GM12878 (cell line): ENCODE data around the gene FDXACB1. TPM values are rescaled to one million over a fixed set of nuclear protein-coding genes. Genes with fewer than 3 reads are reported as not detected.

Source experiments
- ATAC-seq: fragments of 200-7000 bp; cut with Tn5 transposase; 3 replicates; pipeline ENCODE4 v1.9.1; 2020; ENCODE audit warnings: mild to moderate bottlenecking, moderate library complexity
- BruUV-seq: library from RNA; stranded (reverse); fragments of 400-500 nt; replicated peaks from 2 replicates; lab custom pipeline; 2021; lab: Mats Ljungman, UMichigan
- CTCF ChIA-PET: fragments of 300-600 bp; sonication (Branson Sonifier 250); formaldehyde crosslinking; extraction: SDS; loops from one replicate; lab custom pipeline; 2021; ENCODE audit warnings: inconsistent platforms; lab: Yijun Ruan, JAX
- POLR2A ChIA-PET: fragments of 350-600 bp; formaldehyde crosslinking; extraction: SDS; loops from one replicate; lab custom pipeline; 2021; ENCODE audit warnings: inconsistent platforms; lab: Charles Lee
- RAD21 ChIA-PET: fragments of 300-600 bp; sonication (Branson Sonifier 250); formaldehyde crosslinking; loops from one replicate; lab custom pipeline; 2023; ENCODE audit warnings: antibody characterized with exemption; ENCODE audit not compliant: unreplicated experiment; lab: Charles Lee
- SMC1A ChIA-PET: fragments of 300-600 bp; sonication (Branson Sonifier 250); formaldehyde crosslinking; loops from one replicate; lab custom pipeline; 2023; ENCODE audit not compliant: unreplicated experiment, uncharacterized antibody; lab: Charles Lee
- DNase-seq: peaks from one replicate; pipeline ENCODE4 v3.0.0-alpha.2; 2011; ENCODE audit warnings: low read depth, low spot score
- FAIRE-seq: peaks from 3 replicates; lab custom pipeline; 2011; peaks lifted over from hg19 to GRCh38; lab: Jason Lieb, UNC
- H2AFZ ChIP-seq: 2 replicates; pipeline ENCODE4 v1.6.0; 2011; ENCODE audit warnings: low read depth, low read length, control low read depth; ENCODE audit not compliant: control insufficient read depth
- H3K27ac ChIP-seq: 2 replicates; pipeline ENCODE4 v1.5.1; 2011; ENCODE audit warnings: control low read depth; ENCODE audit not compliant: control insufficient read depth, insufficient read depth
- H3K27me3 ChIP-seq, 2 experiments: replicated peaks in 1 of 2; 2 replicates each; pipeline versions ENCODE4 v1.6.0 to v1.6.1; 2011; ENCODE audit warnings: low read length in 1 of 2; ENCODE audit not compliant: control insufficient read depth in 2 of 2, insufficient read depth in 2 of 2
- H3K36me3 ChIP-seq, 2 experiments: 2 replicates each; pipeline ENCODE4 v1.5.1; 2011; ENCODE audit warnings: low read length in 1 of 2; ENCODE audit not compliant: control insufficient read depth in 2 of 2, insufficient read depth in 2 of 2
- H3K4me1 ChIP-seq: 2 replicates; pipeline ENCODE4 v1.6.1; 2011; ENCODE audit warnings: mild to moderate bottlenecking, low read length, moderate library complexity, mixed read lengths; ENCODE audit not compliant: control insufficient read depth, insufficient read depth
- H3K4me2 ChIP-seq: 2 replicates; pipeline ENCODE4 v1.6.0; 2011; ENCODE audit warnings: control low read depth; ENCODE audit not compliant: control insufficient read depth, insufficient read depth
- H3K4me3 ChIP-seq: fragments of 200-600 bp; sonication (generic); 2 replicates; pipeline ENCODE4 v1.5.1; 2016
- H3K79me2 ChIP-seq: 2 replicates; pipeline ENCODE4 v1.6.0; 2011; ENCODE audit warnings: low read length; ENCODE audit not compliant: control insufficient read depth, insufficient read depth
- H3K9ac ChIP-seq: 2 replicates; pipeline ENCODE4 v1.8.0; 2011; ENCODE audit warnings: low read length, control low read depth, mixed read lengths; ENCODE audit not compliant: control insufficient read depth, insufficient read depth
- H3K9me3 ChIP-seq: replicated peaks from 3 replicates; pipeline ENCODE4 v1.5.1; 2011; ENCODE audit warnings: mild to moderate bottlenecking, low read length; ENCODE audit not compliant: control insufficient read depth, insufficient read depth
- H4K20me1 ChIP-seq: 2 replicates; pipeline ENCODE4 v1.6.0; 2011; ENCODE audit not compliant: control insufficient read depth, insufficient read depth
- BCLAF1 ChIP-seq: fragments of 450-650 bp; IDR thresholded peaks from 2 replicates; pipeline ENCODE4 v1.6.1; 2017; ENCODE audit warnings: antibody characterized with exemption, mild to moderate bottlenecking, moderate library complexity
- CREM ChIP-seq: IDR thresholded peaks from 2 replicates; pipeline ENCODE4 v1.6.1; 2014; ENCODE audit warnings: antibody characterized with exemption, low read depth
- EGR1 ChIP-seq, 2 experiments: IDR thresholded peaks; 1 replicate in 1 of 2; 2 replicates in 1 of 2; pipeline ENCODE4 v1.6.1; 2011 to 2012; ENCODE audit warnings: low read depth in 2 of 2, low read length in 2 of 2, borderline replicate concordance in 1 of 2, mild to moderate bottlenecking in 1 of 2, moderate library complexity in 1 of 2
- MXI1 ChIP-seq: fragments of 150-350 bp; IDR thresholded peaks from 2 replicates; pipeline ENCODE4 v1.6.1; 2011; ENCODE audit warnings: low read depth, mild to moderate bottlenecking, inconsistent platforms, low read length, improper control_type of control experiment
- NFYB ChIP-seq: IDR thresholded peaks from 2 replicates; pipeline ENCODE4 v1.6.1; 2011; ENCODE audit warnings: low read depth, mild to moderate bottlenecking, low read length, improper control_type of control experiment, moderate library complexity; ENCODE audit not compliant: insufficient read depth
- POLR2A ChIP-seq: IDR thresholded peaks from 2 replicates; pipeline ENCODE4 v1.6.1; 2011; ENCODE audit warnings: low read depth, mild to moderate bottlenecking, low read length
- RFX5 ChIP-seq: IDR thresholded peaks from 2 replicates; pipeline ENCODE4 v1.6.1; 2011; ENCODE audit warnings: low read depth, low read length, improper control_type of control experiment
- SIX5 ChIP-seq: IDR thresholded peaks from 2 replicates; pipeline ENCODE4 v1.6.1; 2011; ENCODE audit warnings: mild to moderate bottlenecking, low read depth, low read length, moderate library complexity; ENCODE audit not compliant: severe bottlenecking
- SP1 ChIP-seq: IDR thresholded peaks from one replicate; pipeline ENCODE4 v1.6.1; 2011; ENCODE audit warnings: low read depth, low read length
- SRF ChIP-seq, 2 experiments: IDR thresholded peaks; 2 replicates each; pipeline ENCODE4 v1.6.1; 2011; ENCODE audit warnings: low read depth in 2 of 2, low read length in 2 of 2, mild to moderate bottlenecking in 1 of 2, moderate library complexity in 1 of 2
- TBL1XR1 ChIP-seq: IDR thresholded peaks from 2 replicates; pipeline ENCODE4 v1.6.1; 2012; ENCODE audit warnings: low read depth, low read length, improper control_type of control experiment
- TCF3 ChIP-seq: IDR thresholded peaks from 2 replicates; pipeline ENCODE4 v1.6.1; 2012; ENCODE audit warnings: low read depth, mild to moderate bottlenecking, low read length, borderline replicate concordance; ENCODE audit not compliant: insufficient read depth
- ZNF274 ChIP-seq: IDR thresholded peaks from one replicate; pipeline ENCODE4 v1.8.0; 2011; ENCODE audit not compliant: insufficient read length, insufficient read depth
- ZSCAN29 ChIP-seq: fragments of 450-650 bp; IDR thresholded peaks from 2 replicates; pipeline ENCODE4 v1.6.1; 2017; ENCODE audit warnings: mild to moderate bottlenecking, moderate library complexity
- WGBS: methylation state at CpG from one replicate; pipeline ENCODE4 v1.1.6; 2016; ENCODE audit warnings: low lambda C conversion rate; ENCODE audit not compliant: insufficient replicate concordance, insufficient coverage; ENCODE audit errors: missing lambda C conversion rate; 5-methylcytosine and 5-hydroxymethylcytosine counted together
- in situ Hi-C: fragments of 300-500 bp; cut with MboI; formaldehyde crosslinking; loops from 9 replicates; pipeline ENCODE4 v1.14.3; 2018; ENCODE audit warnings: mixed read lengths
- intact Hi-C: fragments of 100-400 bp; cut with micrococcal nuclease; formaldehyde crosslinking; loops from one replicate; pipeline ENCODE4 v1.14.2; 2022; ENCODE audit not compliant: unreplicated experiment
- polyA plus RNA-seq, 11 experiments: library from polyadenylated mRNA; depleted of rRNA in 4 of 11; unstranded in 6 of 11; stranded (reverse) in 5 of 11; fragments of >200 nt; fragmentation: Nextera tagmentation in 4 of 11; fragmentation: Illumina TruSeq in 1 of 11; extraction: Ambion mirVana in 4 of 11; extraction: Trizol in 1 of 11; gene quantifications; 1 replicate in 1 of 11; 2 replicates in 10 of 11; pipeline versions ENCODE4 v1.2.1 to v1.2.3, GENCODE V29; 2011 to 2016; ENCODE audit warnings: inconsistent platforms in 2 of 11, missing spikeins in 2 of 11, low read depth in 1 of 11
- total RNA-seq, 4 experiments: library from RNA; depleted of rRNA in 3 of 4; stranded (reverse); fragments of >200 nt in 3 of 4; fragmentation: Illumina TruSeq in 1 of 4; extraction: Trizol in 1 of 4; gene quantifications; 2 replicates each; pipeline versions ENCODE4 v1.2.1 to v1.2.3, GENCODE V29; 2013 to 2021
- TF ChIP-seq, protein P1 (sequence below): IDR thresholded peaks from 2 replicates; pipeline ENCODE4 v1.6.1; 2011; ENCODE audit warnings: low read depth, low read length, improper control_type of control experiment, borderline replicate concordance
- TF ChIP-seq, protein P2 (sequence below): fragments of 450-650 bp; conservative IDR thresholded peaks from 2 replicates; pipeline ENCODE4 v1.6.1; 2017; ENCODE audit warnings: mild to moderate bottlenecking, moderate library complexity

The FDXACB1 gene
- total and polyA plus RNA-seq, 10 of the 15 experiments (the other 5 are each of a cell fraction or from before 2014, with no cell fraction given), result 7.4 to 13.3 (median 9.7) TPM

- Histone ChIP-seq H3K4me3 (peak overlapping the region; percentile 66), H3K27me3 (no peaks in the 10 kb centered on the region; a peak in 1 of 4 replicates), H2AFZ (peak overlapping the region; percentile 91), H3K79me2 (no peaks in the 10 kb centered on the region), H3K4me1 (peaks cover 10% of the 10 kb centered on the region), H3K9me3 (no peaks in the 10 kb centered on the region), H3K9ac (peak overlapping the region; percentile 59), H4K20me1 (no peaks in the 10 kb centered on the region), H3K36me3 (no peaks in the 10 kb centered on the region), H3K4me2 (peak overlapping the region; percentile 95), H3K27ac (peak overlapping the region; percentile 66)
- intact Hi-C loops (loop anchor here (2.0 kb wide), 2 partner anchors 48 to 160 kb away; partner anchors contain the start of genes CFAP68, FDXACB1, SDHD and TIMM8B), in situ Hi-C loops (no loop called here)
- POLR2A ChIA-PET, result interaction anchor here (0.6 to 1.6 kb wide), 11 partner anchors 9 to 167 kb away, joined by 3 to 6 read pairs (median 4); partner anchors contain the start of genes ALG9, DIXDC1, SDHD and TIMM8B
- BruUV-seq, result TSS peak; percentile 92
- peak; percentile 84 for DNase-seq
- RAD21 ChIA-PET, result interaction anchor here (0.7 to 1.7 kb wide), 14 partner anchors 9 to 353 kb away, joined by 3 to 9 read pairs (median 4); partner anchors contain the start of genes ALG9, BCO2 and PPP2R1B
- SMC1A ChIA-PET, result interaction anchor here (0.6 to 2.9 kb wide), 13 partner anchors 9 to 354 kb away, joined by 3 to 9 read pairs (median 3); partner anchors contain the start of gene ALG9
- FAIRE-seq, result peak; percentile 95
- peak; percentile 98 for ATAC-seq
- CTCF ChIA-PET, result interaction anchor here (0.6 to 1.8 kb wide), 19 partner anchors 9 to 354 kb away, joined by 3 to 11 read pairs (median 4); partner anchors contain the start of genes ALG9, C11orf52, CRYAB and SDHD
- WGBS, result 1% methylated on average over 34 of the region's 47 CpGs
- TF ChIP-seq, protein P1, sequence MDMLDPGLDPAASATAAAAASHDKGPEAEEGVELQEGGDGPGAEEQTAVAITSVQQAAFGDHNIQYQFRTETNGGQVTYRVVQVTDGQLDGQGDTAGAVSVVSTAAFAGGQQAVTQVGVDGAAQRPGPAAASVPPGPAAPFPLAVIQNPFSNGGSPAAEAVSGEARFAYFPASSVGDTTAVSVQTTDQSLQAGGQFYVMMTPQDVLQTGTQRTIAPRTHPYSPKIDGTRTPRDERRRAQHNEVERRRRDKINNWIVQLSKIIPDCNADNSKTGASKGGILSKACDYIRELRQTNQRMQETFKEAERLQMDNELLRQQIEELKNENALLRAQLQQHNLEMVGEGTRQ, result no peak
- TF ChIP-seq ZSCAN29, result no peak
- no peak for TF ChIP-seq CREM
- TF ChIP-seq SIX5, result no peak
- TF ChIP-seq ZNF274, result no peak
- peak; percentile 18; the same call in 1 of the 2 replicates for TF ChIP-seq RFX5
- TF ChIP-seq SP1, result peak; percentile 14
- TF ChIP-seq NFYB, result peak; percentile 59; the same call in 1 of the 2 replicates
- TF ChIP-seq TBL1XR1, result no peak
- no peak for TF ChIP-seq SRF (IDR thresholded peaks at IDR 0.05; ENCODE audit: low read depth in 2 of 2, low read length in 2 of 2)
- peak; percentile 79 for TF ChIP-seq POLR2A
- TF ChIP-seq, protein P2, sequence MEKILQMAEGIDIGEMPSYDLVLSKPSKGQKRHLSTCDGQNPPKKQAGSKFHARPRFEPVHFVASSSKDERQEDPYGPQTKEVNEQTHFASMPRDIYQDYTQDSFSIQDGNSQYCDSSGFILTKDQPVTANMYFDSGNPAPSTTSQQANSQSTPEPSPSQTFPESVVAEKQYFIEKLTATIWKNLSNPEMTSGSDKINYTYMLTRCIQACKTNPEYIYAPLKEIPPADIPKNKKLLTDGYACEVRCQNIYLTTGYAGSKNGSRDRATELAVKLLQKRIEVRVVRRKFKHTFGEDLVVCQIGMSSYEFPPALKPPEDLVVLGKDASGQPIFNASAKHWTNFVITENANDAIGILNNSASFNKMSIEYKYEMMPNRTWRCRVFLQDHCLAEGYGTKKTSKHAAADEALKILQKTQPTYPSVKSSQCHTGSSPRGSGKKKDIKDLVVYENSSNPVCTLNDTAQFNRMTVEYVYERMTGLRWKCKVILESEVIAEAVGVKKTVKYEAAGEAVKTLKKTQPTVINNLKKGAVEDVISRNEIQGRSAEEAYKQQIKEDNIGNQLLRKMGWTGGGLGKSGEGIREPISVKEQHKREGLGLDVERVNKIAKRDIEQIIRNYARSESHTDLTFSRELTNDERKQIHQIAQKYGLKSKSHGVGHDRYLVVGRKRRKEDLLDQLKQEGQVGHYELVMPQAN, result peak; percentile 44; the same call in 1 of the 2 replicates
- no peak for TF ChIP-seq TCF3
- TF ChIP-seq EGR1 (IDR thresholded peaks at IDR 0.05; ENCODE audit: borderline replicate concordance in 1 of 2, low read depth in 2 of 2, low read length in 2 of 2), result peak in 1 of 2 experiments; percentile 73; a peak in 2 of 3 replicates
- TF ChIP-seq MXI1, result peak; percentile 47; the same call in 1 of the 2 replicates
- no peak for TF ChIP-seq BCLAF1
Observed at GRCh38 chr11:111926505-111927391, 47.8 kb upstream of the FDXACB1 start.
